Measurements from ENCODE around the gene RPP21.

The RPP21 gene

DNA sequence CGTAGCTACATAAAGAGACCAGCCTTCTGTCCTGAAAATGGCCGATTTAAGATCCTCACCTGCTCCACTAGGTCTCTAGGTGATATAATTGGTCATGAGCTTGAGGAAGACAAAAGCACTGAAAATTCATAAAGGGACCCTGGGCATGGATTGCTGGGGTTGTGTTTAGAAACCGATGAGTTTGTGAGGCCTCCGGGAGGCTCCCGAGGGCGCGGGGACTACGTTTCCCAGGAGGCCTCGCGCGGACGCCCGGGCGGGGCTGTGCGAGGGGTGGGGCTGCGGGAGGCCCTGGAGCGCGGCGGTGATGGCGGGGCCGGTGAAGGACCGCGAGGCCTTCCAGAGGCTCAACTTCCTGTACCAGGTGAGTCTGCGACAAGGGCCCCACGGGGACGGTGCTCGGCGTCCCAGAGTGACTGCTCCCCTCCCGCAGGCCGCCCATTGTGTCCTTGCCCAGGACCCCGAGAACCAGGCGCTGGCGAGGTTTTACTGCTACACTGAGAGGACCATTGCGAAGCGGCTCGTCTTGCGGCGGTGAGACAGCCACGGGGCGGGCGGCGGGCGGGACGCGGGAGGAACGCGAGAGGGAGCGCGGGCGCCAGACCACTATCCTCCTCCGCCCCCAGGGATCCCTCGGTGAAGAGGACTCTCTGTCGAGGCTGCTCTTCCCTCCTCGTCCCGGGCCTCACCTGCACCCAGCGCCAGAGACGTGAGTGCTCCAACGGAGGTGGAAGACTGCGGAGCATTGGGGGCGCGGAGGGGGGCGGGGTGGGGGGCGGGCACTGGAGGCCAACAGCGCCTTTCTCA lies at the start of gene RPP21:
TSS of gene RPP21 (plus strand) at position 289 of the 804 bp plus-strand sequence. CDS start at position 305, 16 bp downstream.
- DNase-seq: peak; percentile 85

DNA sequence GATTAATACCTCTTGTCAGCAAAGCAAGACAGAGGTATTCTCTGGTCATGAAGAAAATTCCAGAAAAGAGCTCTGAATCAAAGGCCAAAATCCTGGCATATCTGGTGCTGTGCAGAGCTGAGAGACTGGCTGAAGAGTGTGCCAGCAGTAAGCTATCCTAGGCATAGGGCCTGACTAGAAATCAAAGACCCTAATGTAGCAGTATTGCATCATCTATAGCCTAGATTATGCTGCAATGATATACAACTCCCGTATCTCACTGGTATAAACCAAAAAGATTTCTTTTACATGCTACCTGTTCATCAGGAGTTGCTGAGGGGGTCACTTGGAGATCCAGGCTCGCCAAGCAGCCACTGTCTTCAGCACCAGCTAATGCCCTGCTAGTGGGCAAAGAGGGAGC lies 49.1 kb upstream of the RPP21 start:
- DNase-seq: no peak

DNA sequence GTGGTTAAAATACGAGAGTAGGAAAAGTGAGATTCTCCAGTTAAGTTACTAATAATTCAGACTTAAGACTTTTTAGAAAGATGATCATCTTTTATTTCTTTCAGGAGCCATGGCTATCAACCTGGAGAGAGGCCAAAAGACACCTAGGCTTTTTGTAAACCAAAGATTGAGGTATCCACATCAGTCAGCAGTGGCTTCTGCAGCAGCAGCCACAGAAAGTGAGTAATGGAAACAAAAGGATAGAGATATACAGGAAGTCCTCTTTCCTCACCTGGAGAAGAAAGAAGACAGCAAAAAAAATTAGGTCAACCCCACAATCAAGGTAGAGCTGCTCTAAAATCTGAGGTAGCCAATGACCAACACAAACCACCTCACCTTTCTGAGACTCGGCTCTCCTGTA lies 41.0 kb upstream of the RPP21 start:
- no peak for DNase-seq

DNA sequence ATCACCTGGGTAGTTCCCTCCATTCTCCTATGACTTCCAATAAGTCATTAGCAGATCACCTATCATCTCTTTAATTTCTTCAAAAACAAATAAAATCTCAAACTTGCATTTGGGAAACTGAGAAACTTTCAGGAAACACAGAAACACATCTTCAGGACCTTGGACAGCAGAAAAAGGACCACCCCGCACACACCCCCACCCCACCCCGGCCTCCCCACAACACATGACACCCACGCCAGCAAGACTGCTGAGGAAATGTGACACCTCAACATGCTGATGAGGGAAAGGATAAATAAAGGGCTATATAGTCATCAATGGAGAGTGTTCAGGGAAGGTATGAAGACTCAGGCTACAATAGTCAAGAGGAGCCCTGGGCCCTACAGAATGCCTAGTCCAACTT lies 33.9 kb upstream of the RPP21 start:
- DNase-seq: no peak

DNA sequence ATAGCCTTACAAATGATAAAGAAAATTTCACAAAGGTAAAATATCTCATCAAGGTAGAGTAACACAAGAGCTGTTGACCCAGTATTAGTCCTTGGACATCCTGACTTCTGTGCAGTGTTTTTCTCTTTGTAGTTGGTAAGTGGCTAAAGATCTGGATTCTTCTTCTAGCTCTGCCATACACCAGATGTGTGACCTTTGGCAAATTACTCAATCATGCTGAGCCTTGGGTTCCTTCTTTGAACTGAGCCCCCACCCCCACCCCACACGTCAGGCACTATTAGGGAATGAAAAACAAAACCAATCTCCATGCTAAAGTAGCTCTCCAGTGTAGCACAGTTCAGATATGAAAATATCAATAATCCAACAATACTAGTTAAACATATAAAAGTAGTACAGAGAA lies 33.3 kb upstream of the RPP21 start:
- DNase-seq: no peak

DNA sequence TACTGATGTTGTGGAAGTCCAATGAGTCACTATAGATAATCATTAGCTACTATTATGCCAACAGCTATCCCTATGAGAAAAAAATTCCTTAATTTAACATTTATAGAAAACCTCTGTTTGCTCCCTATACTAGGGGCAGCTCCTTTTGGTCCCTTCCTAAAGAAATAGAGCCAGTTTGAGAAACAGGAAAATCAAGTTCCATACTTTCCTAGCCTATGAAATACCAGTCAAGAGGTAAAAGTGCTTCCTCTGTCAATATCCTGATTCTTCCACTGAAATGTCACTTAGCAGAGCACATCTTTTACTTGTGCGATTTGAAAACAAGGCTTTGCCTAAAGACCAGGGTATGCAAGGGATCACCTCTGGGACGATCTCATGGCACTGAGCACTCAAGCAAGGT lies 32.7 kb upstream of the RPP21 start:
- DNase-seq: no peak

DNA sequence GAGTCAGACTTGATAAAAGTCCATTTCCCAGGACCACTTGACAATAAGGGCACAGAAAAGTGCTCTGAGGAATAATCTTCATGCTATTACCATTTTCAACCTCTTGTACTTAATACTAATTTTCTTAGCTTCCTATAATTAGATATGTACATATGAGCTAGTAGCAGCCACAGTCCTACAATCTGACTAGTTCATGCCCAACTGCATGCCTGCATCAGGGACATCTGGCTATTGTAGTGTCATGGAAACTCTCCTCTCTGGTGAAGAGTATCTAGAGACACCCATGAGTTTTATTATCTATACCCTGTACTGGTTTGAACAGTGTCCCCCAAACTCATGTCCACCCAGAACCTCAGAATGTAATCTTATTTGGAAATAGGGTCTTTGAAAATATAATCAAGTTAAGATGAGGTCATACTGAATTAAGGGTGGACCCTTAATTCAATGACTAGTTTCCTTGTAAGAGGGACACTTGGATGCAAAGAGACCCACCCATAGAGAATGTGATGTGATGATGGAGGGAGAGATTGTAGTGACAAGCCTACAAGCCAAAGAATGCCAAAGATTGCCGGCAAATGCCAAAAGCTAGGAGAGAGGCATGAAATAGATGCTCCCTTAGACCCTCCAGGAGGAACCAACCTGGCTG lies 32.2 kb upstream of the RPP21 start:
- DNase-seq: no peak

DNA sequence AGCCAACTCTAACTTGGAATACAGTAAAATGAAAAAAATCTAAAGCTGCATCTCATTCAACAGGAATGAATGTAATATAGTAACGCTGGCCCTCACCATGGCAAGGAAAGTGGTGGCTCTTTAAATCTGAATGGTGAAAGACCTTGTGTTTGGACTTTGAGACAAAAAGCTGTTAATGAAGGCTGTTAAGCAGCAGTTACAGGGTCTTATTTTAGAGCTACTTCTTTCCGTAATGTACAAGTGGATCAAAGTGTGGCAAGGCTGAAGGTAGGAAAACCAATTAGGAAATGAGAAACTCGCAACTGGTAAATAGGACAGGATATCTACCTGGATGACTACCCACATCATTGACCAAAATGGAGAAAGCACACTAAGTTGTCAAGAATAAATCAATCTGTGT lies 29.8 kb upstream of the RPP21 start:
- no peak for DNase-seq

DNA sequence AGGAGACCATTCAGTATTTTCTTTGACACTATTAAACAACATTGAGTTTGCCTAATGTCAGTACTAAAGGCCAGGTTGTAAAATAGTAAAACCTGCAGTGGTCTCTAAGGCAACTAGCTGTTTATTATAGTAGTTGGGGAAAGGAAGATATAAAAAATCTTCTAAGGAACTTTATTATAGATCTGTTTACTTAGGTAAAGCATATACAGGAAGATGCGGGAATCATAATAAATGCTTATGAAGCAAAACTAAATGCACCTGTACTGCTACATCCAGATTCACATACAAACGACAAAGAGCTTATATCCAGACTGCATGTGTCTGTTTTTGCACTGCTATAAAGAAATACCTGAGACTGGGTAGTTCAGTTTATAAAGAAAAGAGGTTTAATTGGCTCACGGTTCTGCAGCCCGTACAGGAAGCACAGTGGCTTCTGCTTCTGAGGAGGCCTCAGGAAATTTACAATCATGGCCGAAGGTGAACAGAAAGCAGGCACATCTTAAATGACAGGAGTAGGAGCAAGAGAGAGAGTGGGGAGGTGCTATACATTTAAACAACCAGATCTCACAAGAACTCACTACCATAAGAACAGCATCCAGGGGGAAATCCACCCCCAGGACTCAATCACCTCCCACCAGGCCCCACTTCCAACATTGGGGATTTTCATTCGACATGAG lies 26.9 kb upstream of the RPP21 start:
- no peak for DNase-seq

DNA sequence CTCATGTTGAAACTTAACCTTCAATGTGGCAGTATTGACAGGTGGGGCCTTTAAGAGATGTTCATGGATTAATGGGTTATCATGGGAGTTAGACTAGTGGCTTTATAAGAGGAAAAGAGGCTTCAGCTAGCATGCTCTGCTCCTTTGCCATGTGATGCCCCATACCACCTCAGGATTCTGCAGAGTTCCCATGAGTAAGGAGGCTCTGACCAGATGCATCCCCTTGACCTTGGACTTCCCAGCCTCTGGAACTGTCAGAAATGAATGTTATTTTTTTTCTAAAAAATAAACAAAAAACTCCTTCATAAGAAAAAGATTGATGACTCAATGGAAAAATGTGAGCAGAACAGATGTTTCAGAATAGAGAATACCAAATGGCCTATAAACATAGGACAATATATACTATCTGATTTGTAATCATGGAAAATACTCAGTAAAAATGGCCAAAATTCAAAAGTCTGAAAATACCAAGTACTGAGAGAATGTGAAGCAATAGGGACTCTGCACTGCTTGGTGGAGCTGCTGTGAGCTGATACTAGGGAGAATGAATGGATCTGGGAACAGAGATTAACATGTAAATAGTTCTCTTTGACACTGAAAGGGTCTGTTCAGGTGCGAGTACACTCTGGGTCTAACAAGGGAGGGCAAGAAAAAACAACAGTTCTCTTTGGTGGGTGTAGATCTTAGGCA lies 25.7 kb upstream of the RPP21 start:
- no peak for DNase-seq

DNA sequence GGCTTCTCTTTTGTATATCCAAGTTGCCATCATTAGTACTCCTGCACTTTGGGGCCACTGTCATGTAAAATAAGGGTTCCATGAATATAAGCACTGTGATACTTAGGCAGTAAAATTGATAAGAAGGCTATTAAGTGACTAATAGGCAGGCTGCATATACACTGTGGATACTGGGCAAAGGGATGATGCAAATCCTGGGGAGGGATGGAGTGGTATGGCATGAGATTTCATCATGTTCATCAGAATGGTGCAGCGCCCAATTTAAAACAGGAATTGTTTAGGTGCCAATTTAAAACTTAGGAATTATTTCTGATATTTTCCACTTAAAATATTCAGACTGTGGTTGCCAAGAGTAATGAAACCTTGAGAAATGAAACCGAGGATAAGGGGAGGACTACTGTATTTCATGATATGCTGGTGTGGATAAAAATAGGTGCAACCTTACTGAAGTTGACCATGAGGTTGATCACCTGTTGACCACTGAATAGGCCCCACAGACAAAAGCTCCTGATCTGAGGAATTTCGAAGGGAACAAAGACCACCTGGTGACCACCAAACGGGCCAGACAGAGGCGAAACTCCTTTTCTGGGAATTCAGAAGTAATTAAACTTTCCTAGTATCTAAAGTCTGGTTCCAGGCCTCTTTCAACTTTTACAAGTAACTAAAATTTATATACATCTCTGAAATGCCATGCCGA lies 23.1 kb upstream of the RPP21 start:
- no peak for DNase-seq

DNA sequence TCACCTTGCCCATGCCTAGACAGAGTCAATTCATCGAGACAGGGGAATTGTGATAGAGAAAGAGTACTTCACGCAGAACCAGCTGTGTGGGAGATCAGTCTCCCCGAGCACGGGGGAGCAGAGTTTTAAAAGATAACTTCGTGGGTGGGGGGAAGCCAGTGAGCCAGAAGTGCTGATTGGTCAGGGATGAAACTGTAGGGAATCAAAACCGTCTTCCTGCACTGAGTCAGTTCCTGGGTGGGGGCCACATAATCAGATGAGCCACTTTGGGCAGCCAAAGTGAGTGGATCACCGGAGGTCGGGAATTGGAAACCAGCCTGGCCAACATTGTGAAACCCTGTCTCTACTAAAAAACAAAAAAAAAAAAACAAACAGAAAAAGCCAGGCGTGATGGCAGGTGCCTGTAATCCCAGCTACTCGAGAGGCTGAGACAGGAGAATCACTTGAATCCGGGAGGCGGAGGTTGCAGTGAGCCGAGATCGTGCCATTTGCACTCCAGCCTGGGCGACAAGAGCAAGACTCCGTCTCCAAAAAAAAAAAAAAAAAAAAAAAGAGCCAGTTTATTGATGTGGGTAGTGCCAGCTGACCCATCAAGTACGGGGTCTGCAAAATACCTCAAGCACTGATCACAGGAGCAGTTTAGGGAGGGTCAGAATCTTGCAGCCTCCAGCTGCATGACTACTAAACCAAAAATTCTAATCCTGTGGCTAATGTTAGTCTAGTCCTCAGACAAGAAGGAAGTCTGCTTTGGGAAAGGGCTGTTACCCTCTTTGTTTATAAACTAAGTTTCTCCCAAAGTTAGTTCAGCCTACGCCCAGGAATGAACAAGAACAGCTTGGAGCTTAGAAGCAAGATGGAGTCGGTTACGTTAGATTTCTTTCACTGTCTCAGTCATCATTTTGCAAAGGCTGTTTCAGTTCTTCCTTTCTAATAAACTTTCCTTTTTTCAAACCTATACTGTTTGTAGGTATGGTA lies 22.1 kb upstream of the RPP21 start:
- no peak for DNase-seq

DNA sequence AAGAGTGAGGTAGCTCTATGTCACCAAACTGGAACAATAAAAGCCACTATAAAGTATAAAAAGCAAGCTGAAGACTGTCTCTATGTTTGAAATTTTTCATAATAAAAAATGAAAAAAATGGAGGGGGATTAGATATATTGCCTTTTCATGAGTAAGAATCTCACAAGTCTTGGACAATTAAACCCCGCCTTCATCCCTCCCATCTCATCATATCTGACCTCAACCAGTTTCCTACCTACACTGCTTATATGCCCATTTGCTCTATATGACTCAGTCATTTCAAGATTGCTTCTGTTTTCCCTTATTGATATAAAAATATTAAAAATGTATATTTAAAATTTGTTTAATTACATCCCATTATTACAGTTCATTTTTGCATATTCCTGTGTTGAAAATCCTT lies 21.1 kb upstream of the RPP21 start:
- no peak for DNase-seq

DNA sequence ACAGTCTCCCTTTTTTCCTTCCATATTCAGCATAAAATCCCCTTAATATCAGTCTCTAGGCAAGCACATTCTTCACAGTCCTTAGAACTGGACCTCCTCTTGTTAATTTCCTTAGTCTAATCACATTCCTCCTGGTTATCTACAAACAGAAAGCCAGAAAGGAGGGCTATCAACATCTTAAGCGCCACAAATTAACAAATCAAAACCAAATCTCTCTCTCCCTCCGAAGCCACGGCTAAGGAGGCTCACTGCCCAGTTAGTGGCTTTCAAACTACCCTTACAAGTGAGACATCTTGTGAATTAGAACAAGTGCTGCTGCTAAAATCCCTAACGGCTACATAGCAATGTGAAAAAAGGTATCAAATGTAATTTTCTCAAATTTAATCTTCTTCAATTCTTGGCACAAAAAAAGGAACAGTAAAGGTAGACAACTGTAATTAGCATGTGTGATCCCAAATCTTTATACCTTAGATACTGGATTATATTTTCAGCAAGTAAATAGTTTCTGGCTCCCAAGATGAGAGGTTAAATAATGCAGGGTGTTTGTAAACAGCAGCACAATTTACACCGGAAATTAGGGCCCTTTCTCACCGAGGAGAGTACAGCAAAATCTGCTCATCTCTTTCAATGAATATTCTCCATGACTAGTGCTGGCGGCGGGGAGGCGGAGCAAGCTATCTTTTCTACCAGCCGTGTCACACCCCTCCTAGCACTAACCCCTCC lies 19.6 kb upstream of the RPP21 start:
- peak; percentile 53 for DNase-seq

DNA sequence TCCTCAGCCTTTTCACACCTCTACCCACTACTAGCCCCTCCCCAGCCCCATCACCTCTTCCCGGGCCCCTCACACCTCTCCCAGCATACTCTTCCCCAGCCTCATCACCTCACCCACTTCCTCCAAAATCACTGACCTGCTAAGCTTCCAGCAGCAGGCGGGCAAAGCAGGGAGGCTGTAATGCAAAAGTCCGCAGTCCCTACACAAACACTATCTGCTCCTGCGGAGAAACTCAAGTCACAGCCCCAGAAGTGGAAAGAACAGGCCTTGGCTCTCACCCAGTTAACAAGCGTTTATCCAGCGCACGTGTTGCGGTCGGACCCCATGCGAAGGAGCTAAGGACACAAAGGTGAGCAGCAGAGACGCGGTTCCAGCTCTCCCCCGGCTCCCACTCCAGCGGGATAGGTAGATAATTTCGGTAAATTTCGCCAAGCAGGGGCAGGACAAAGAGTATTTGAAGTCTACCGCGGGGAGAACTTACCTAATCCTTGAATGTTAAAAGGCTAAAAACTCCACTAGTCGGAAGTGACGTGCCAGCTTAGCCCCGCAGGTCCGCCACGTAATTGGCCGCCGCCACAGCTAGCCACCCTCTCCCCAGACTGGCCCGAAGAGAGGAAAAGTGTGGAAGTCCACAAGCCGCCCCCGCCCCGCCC lies 19.0 kb upstream of the RPP21 start:
- DNase-seq: peak; percentile 57

DNA sequence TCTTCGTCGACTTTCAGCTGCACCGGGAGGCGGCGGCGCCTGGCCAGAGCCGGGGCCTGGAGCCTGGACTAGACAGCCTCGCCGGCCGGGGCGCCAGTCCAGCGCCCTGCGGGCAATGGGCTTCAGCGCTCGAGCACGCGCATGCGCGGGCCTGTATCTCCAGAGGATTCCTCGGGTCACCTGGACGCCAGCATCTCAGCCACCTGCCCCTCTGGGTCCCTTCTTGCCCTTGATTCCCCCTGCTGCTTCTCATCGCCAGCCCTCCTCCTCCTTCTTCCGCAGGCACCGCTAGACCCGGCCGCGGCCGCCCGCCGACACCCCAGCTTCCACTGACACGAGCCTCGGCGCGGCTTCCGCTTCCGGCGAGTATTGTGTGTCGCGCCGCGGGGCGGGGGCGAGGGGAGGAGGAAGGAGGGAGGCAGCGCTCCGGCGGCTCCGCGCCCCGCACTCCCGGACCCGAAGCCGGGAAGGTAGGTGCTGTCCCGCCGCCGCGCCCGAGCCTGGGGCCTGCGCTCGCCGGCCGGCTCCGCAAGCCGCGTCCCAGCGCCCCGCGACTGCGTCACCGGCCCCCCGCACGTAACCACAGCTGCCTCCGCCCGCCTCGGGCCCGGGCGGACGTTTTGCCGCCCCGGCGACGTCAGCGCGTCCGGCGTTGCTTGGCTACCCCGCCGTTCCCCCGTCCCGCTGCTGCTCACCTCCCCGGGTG lies 18.3 kb upstream of the RPP21 start, which contains the start of gene TRIM39:
TSS of gene TRIM39 (plus strand) at position 402 of the 706 bp plus-strand sequence. CDS start 2,391 bp downstream, outside the sequence.
- DNase-seq: peak; percentile 65

DNA sequence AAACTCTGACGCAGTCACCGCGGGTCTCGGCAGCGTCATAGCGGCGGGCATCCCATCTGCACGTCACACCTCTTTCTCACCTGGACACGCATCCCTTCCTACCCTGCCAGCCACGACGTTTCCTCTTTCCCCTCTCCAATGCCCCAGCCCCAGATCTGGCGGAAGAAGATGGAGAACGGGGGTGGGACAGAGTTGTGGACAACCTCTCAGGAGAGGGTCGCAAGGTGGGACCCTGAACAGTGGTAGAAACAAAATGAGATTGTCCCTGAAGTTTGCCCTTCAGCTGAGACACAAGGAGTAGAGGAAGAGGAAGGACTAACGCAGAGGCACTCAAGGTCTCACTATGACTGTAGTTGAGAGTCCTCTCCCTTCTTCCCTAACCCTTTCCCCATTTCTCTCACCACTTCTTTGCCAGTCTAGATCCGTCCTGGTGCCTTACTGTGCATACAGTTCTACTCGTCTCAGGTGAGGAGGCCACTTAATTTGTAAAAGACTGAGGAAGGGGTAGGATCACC lies 17.7 kb upstream of the RPP21 start:
- no peak for DNase-seq

DNA sequence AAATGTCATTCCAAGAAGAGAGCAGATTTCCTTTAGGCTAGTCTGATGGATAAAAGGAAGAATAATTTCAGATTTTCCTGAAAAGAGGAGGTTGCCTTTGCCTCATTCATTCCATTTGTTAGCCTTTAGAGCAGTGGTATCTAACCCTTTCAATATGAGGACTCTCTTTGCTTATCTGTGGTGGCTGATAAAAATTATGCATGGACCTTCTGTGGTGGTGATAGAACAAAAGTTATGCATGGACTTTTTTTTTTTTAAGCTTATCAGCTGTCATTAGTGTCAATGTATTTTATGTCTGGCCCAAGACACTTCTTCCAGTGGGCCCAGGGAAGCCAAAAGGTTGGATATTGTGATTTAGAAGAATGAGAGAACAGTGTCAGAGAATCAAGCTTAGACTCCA lies 16.6 kb upstream of the RPP21 start:
- DNase-seq: no peak

DNA sequence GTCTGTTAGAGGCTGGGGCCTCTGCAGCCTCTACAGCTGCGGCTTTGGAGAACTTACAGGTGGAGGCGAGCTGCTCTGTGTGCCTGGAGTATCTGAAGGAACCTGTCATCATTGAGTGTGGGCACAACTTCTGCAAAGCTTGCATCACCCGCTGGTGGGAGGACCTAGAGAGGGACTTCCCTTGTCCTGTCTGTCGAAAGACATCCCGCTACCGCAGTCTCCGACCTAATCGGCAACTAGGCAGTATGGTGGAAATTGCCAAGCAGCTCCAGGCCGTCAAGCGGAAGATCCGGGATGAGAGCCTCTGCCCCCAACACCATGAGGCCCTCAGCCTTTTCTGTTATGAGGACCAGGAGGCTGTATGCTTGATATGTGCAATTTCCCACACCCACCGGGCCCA lies 15.6 kb upstream of the RPP21 start:
- no peak for DNase-seq
